Keratinocyte (primary cell): ENCODE data around the gene PPP1CC.
"Not testable (repeated sequence)": the region's sequence is repeated elsewhere in the genome, so short reads cannot be mapped to it uniquely, and the experiment has no call there.

Source experiments
- CTCF ChIP-seq, 3 experiments: IDR thresholded peaks in 1 of 3; conservative IDR thresholded peaks in 1 of 3; optimal IDR thresholded peaks in 1 of 3; 2 replicates in 2 of 3; 3 replicates in 1 of 3; pipeline versions ENCODE3 to v1.5.1; 2011; ENCODE audit warnings: low read length in 3 of 3, mild to moderate bottlenecking in 3 of 3, moderate library complexity in 2 of 3, control low read depth in 1 of 3, inconsistent platforms in 1 of 3; ENCODE audit not compliant: insufficient read depth in 2 of 3; ENCODE audit errors: extremely low read depth in 1 of 3
- EZH2 ChIP-seq: IDR thresholded peaks from one replicate; pipeline ENCODE4 v1.6.1; 2012; ENCODE audit warnings: inconsistent platforms, mild to moderate bottlenecking, low read length, moderate library complexity

GRCh38 chr12:110722892-110723291, 19.8 kb downstream of the PPP1CC start:
- TF ChIP-seq CTCF (optimal IDR thresholded peaks at IDR 0.05 in 1 of 3, IDR thresholded peaks at IDR 0.05 in 1 of 3, conservative IDR thresholded peaks at IDR 0.05 in 1 of 3; ENCODE audit: extremely low read depth in 1 of 3, insufficient read depth in 2 of 3, low read length in 3 of 3); EZH2: not testable (repeated sequence)
